HCT116 (cell line): ENCODE measurements around the gene CDH23. TPM values are rescaled to one million over a fixed set of nuclear protein-coding genes. Genes with fewer than 3 reads are reported as not detected.

Experiments used
- ATAC-seq: fragments of 200-7000 bp; cut with Tn5 transposase; 2 replicates; pipeline ENCODE4 v1.9.1; 2020; ENCODE audit warnings: mild to moderate bottlenecking, moderate library complexity
- BruUV-seq: library from RNA; stranded (reverse); fragments of 400-500 nt; replicated peaks from 2 replicates; lab custom pipeline; 2021; lab: Mats Ljungman, UMichigan
- CTCF ChIA-PET: fragments of 300-600 bp; sonication (Branson Sonifier 250); formaldehyde crosslinking; loops from one replicate; lab custom pipeline; 2021; ENCODE audit warnings: antibody characterized with exemption; lab: Charles Lee
- POLR2A ChIA-PET: fragments of 300-600, 350-600 bp; sonication (Branson Sonifier 250); formaldehyde crosslinking; loops from one replicate; lab custom pipeline; 2021; ENCODE audit warnings: antibody characterized with exemption; lab: Charles Lee
- RAD21 ChIA-PET, 2 experiments: fragments of 300-600 bp; sonication (Branson Sonifier 250); formaldehyde crosslinking; loops; one replicate each; lab custom pipeline; 2023; ENCODE audit warnings: low total read pairs in 2 of 2; ENCODE audit not compliant: uncharacterized antibody in 2 of 2, unreplicated experiment in 2 of 2, low non-redundant PET in 1 of 2; lab: Charles Lee
- DNase-seq: peaks from one replicate; pipeline ENCODE4 v3.0.0-alpha.2; 2010; ENCODE audit warnings: low read depth, low spot score
- H2AFZ ChIP-seq: fragments of 200-600 bp; shearing (Covaris generic), sonication (generic); 2 replicates; pipeline ENCODE4 v1.6.1; 2017; ENCODE audit warnings: low read depth, mixed run types, mixed read lengths, antibody characterized with exemption, low read length; ENCODE audit not compliant: poor library complexity, severe bottlenecking
- H3K27ac ChIP-seq: 2 replicates; pipeline ENCODE4 v1.5.1; 2012; ENCODE audit warnings: low read depth, low read length
- H3K27me3 ChIP-seq: fragments of 200-600 bp; sonication (generic); 2 replicates; pipeline ENCODE4 v1.6.1; 2016; ENCODE audit warnings: mixed run types, low read length, mixed read lengths; ENCODE audit not compliant: insufficient read depth
- H3K36me3 ChIP-seq, 2 experiments: fragments of 200-500 bp in 1 of 2; fragments of 200-600 bp in 1 of 2; sonication (Bioruptor generic) in 1 of 2; sonication (generic) in 1 of 2; 2 replicates each; pipeline versions ENCODE4 v1.5.1 to v1.6.1; 2014 to 2016; ENCODE audit warnings: low read length in 2 of 2, inconsistent platforms in 1 of 2, mixed read lengths in 1 of 2, mixed run types in 1 of 2; ENCODE audit not compliant: insufficient read depth in 2 of 2, control insufficient read depth in 1 of 2
- H3K4me1 ChIP-seq, 2 experiments: fragments of 200-600 bp in 1 of 2; sonication (generic) in 1 of 2; 2 replicates each; pipeline versions ENCODE4 v1.5.1 to v1.6.1; 2012 to 2017; ENCODE audit warnings: low read length in 2 of 2, inconsistent platforms in 1 of 2, mild to moderate bottlenecking in 1 of 2, mixed read lengths in 1 of 2, mixed run types in 1 of 2, moderate library complexity in 1 of 2; ENCODE audit not compliant: insufficient read depth in 2 of 2, control insufficient read depth in 1 of 2
- H3K4me2 ChIP-seq: fragments of 200-600 bp; sonication (generic); 2 replicates; pipeline ENCODE4 v1.6.1; 2017; ENCODE audit warnings: mixed run types, low read length, mixed read lengths
- H3K4me3 ChIP-seq, 2 experiments: fragments of 200-600 bp in 1 of 2; sonication (generic) in 1 of 2; replicated peaks in 1 of 2; 2 replicates each; pipeline ENCODE4 v1.5.1; 2011 to 2016; ENCODE audit warnings: low read length in 2 of 2, control low read depth in 1 of 2, low read depth in 1 of 2, mild to moderate bottlenecking in 1 of 2, mixed read lengths in 1 of 2, mixed run types in 1 of 2
- H3K79me2 ChIP-seq: fragments of 200-600 bp; sonication (generic); 2 replicates; pipeline ENCODE4 v1.6.1; 2017; ENCODE audit warnings: mild to moderate bottlenecking, mixed run types, low read length, moderate library complexity, mixed read lengths; ENCODE audit not compliant: insufficient read depth
- H3K9ac ChIP-seq: fragments of 200-600 bp; sonication (generic); 2 replicates; pipeline ENCODE4 v1.6.1; 2016; ENCODE audit warnings: low read length, mixed read lengths
- H3K9me2 ChIP-seq: fragments of 200-600 bp; sonication (generic), shearing (Covaris generic); 2 replicates; pipeline ENCODE4 v1.6.1; 2017; ENCODE audit warnings: mixed run types, mild to moderate bottlenecking, moderate library complexity; ENCODE audit not compliant: insufficient read depth
- H3K9me3 ChIP-seq, 2 experiments: fragments of 200-500 bp in 1 of 2; fragments of 200-600 bp in 1 of 2; sonication (Bioruptor generic) in 1 of 2; sonication (generic) in 1 of 2; 2 replicates each; pipeline ENCODE4 v1.6.1; 2014 to 2017; ENCODE audit warnings: low read length in 2 of 2, mixed read lengths in 2 of 2, inconsistent platforms in 1 of 2, low read depth in 1 of 2, mild to moderate bottlenecking in 1 of 2, mixed run types in 1 of 2, moderate library complexity in 1 of 2; ENCODE audit not compliant: control insufficient read depth in 1 of 2, insufficient read depth in 1 of 2
- H4K20me1 ChIP-seq: fragments of 200-600 bp; sonication (generic), shearing (Covaris generic); 2 replicates; pipeline ENCODE4 v1.6.1; 2017; ENCODE audit warnings: mixed run types, mild to moderate bottlenecking, moderate library complexity; ENCODE audit not compliant: insufficient read depth
- CEBPB ChIP-seq: IDR thresholded peaks from 2 replicates; pipeline ENCODE4 v1.6.1; 2012; ENCODE audit warnings: low read depth
- EGR1 ChIP-seq: IDR thresholded peaks from 2 replicates; pipeline ENCODE4 v1.6.1; 2012; ENCODE audit warnings: low read depth
- EZH2phosphoT487 ChIP-seq: fragments of 200-600 bp; IDR thresholded peaks from 2 replicates; pipeline ENCODE4 v1.6.1; 2018; ENCODE audit warnings: antibody characterized with exemption, borderline replicate concordance
- JUND ChIP-seq: IDR thresholded peaks from 2 replicates; pipeline ENCODE4 v1.6.1; 2012
- POLR2A ChIP-seq: IDR thresholded peaks from 2 replicates; pipeline ENCODE4 v1.7.0; 2011; ENCODE audit warnings: borderline replicate concordance; ENCODE audit not compliant: insufficient read depth, insufficient read length; ENCODE audit errors: extremely low read depth
- RAD21 ChIP-seq: IDR thresholded peaks from 2 replicates; pipeline ENCODE4 v1.6.1; 2012; ENCODE audit warnings: low read depth, mild to moderate bottlenecking
- YY1 ChIP-seq: IDR thresholded peaks from 2 replicates; pipeline ENCODE4 v1.6.1; 2011; ENCODE audit warnings: low read length, low read depth, moderate library complexity, mild to moderate bottlenecking; ENCODE audit not compliant: insufficient replicate concordance; ENCODE audit errors: extremely low read depth
- ZBTB33 ChIP-seq: IDR thresholded peaks from 2 replicates; pipeline ENCODE4 v1.6.1; 2011; ENCODE audit warnings: mild to moderate bottlenecking, low read length, moderate library complexity; ENCODE audit not compliant: insufficient replicate concordance; ENCODE audit errors: extremely low read depth
- intact Hi-C: fragments of 100-400 bp; cut with micrococcal nuclease; formaldehyde crosslinking; loops from 2 replicates; pipeline ENCODE4 v1.10.0; 2022
- total RNA-seq: library from RNA; stranded (reverse); gene quantifications from one replicate; pipeline ENCODE4 v1.2.1, GENCODE V29; 2021; ENCODE audit not compliant: unreplicated experiment
- TF ChIP-seq, protein P1 (sequence below): IDR thresholded peaks from 2 replicates; pipeline ENCODE4 v1.6.1; 2012
- TF ChIP-seq, protein P2 (sequence below): IDR thresholded peaks from 2 replicates; pipeline ENCODE4 v1.6.1; 2012
- TF ChIP-seq, protein P3 (sequence below): IDR thresholded peaks from 2 replicates; pipeline ENCODE4 v1.6.1; 2012; ENCODE audit warnings: low read depth

Gene CDH23
- total RNA-seq, 1 experiment from 2014 or later: not detected

- H3K9ac ChIP-seq: no peak overlapping the region
- H3K9me2 ChIP-seq: no peaks in the 10 kb centered on the region
- no peaks in the 10 kb centered on the region for H3K9me3 ChIP-seq
- H4K20me1 ChIP-seq: no peaks in the 10 kb centered on the region
- no peak overlapping the region for H2AFZ ChIP-seq
- DNase-seq (no peak), ATAC-seq (0 out of 2 replicates have a peak, but pooled peaks have one; percentile 7)
- peak overlapping the region; percentile 15 for H3K4me2 ChIP-seq
- peaks cover 10 to 12% of the 10 kb centered on the region in 2 experiments for H3K4me1 ChIP-seq
- no TSS peak for BruUV-seq
- no peaks in the 10 kb centered on the region for H3K36me3 ChIP-seq
- H3K79me2 ChIP-seq: no peaks in the 10 kb centered on the region
- ChIA-PET POLR2A (no interaction called here), CTCF (interaction anchor here (1.6 kb wide), 1 partner anchor 58 kb away, joined by 3 read pairs; no protein-coding TSS in a partner anchor), RAD21 (no interaction called here)
- intact Hi-C loops: no loop called here
- H3K27me3 ChIP-seq: no peaks in the 10 kb centered on the region
- TF ChIP-seq JUND: no peak
- no peak for TF ChIP-seq RAD21
- no peak for TF ChIP-seq CEBPB
- no peak for TF ChIP-seq POLR2A
- TF ChIP-seq EGR1: no peak
- TF ChIP-seq YY1: no peak
- TF ChIP-seq EZH2phosphoT487: no peak
- TF ChIP-seq, protein P1, sequence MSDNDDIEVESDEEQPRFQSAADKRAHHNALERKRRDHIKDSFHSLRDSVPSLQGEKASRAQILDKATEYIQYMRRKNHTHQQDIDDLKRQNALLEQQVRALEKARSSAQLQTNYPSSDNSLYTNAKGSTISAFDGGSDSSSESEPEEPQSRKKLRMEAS: no peak
- TF ChIP-seq, protein P2, sequence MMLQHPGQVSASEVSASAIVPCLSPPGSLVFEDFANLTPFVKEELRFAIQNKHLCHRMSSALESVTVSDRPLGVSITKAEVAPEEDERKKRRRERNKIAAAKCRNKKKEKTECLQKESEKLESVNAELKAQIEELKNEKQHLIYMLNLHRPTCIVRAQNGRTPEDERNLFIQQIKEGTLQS: no peak
- TF ChIP-seq, protein P3, sequence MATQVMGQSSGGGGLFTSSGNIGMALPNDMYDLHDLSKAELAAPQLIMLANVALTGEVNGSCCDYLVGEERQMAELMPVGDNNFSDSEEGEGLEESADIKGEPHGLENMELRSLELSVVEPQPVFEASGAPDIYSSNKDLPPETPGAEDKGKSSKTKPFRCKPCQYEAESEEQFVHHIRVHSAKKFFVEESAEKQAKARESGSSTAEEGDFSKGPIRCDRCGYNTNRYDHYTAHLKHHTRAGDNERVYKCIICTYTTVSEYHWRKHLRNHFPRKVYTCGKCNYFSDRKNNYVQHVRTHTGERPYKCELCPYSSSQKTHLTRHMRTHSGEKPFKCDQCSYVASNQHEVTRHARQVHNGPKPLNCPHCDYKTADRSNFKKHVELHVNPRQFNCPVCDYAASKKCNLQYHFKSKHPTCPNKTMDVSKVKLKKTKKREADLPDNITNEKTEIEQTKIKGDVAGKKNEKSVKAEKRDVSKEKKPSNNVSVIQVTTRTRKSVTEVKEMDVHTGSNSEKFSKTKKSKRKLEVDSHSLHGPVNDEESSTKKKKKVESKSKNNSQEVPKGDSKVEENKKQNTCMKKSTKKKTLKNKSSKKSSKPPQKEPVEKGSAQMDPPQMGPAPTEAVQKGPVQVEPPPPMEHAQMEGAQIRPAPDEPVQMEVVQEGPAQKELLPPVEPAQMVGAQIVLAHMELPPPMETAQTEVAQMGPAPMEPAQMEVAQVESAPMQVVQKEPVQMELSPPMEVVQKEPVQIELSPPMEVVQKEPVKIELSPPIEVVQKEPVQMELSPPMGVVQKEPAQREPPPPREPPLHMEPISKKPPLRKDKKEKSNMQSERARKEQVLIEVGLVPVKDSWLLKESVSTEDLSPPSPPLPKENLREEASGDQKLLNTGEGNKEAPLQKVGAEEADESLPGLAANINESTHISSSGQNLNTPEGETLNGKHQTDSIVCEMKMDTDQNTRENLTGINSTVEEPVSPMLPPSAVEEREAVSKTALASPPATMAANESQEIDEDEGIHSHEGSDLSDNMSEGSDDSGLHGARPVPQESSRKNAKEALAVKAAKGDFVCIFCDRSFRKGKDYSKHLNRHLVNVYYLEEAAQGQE: no peak
- no peak for TF ChIP-seq ZBTB33
- H3K4me3 ChIP-seq: no peak overlapping the region
- H3K27ac ChIP-seq: no peak overlapping the region
Measured at GRCh38 chr10:71512312-71512711, 115.6 kb downstream of the CDH23 start.
